ENCODE results near the gene PREX1. TPM values are rescaled to one million over a fixed set of nuclear protein-coding genes. Genes with fewer than 3 reads are reported as not detected.

PREX1 gene
- total and polyA plus RNA-seq, 2 of the 4 experiments (the other 2 are of a cell fraction), result 0.67 to 0.72 TPM

DNA sequence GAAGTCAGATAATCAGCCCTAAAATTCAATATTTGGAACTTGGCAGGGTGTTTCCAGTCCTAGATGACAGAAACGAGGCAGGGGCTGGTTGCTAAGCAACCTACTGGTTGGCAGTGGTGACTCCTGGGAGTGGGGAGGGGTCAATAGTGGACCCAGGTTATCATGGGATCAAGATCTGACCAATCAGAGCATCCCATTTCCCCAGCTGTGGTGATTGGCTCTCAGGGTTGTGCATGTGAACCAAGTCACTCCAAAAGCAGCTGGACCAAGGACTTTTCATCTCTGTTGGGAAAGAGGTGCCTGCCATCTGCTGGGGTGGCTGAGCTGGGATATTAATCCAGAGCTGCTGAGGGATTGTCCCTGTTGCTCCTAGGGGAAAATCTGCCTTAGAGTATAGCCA is 253.4 kb downstream of the PREX1 start:
- Histone ChIP-seq H2BK120ac (ENCODE audit: low read depth, low read length) (no peak overlapping the region), H2AK5ac (ENCODE audit: low read depth, low read length) (no peak overlapping the region), H3K4me3 (ENCODE audit: insufficient read depth, low read depth, low read length) (no peak overlapping the region), H3K4me1 (ENCODE audit: control insufficient read depth, insufficient read depth, low read length) (no peaks in the 10 kb centered on the region), H4K5ac (ENCODE audit: low read depth, low read length) (no peak overlapping the region), H3K4ac (ENCODE audit: low read depth, low read length) (no peak overlapping the region), H3K9ac (ENCODE audit: low read depth, low read length) (no peak overlapping the region), H3K4me2 (ENCODE audit: low read depth, low read length) (no peak overlapping the region), H2AK9ac (replicated peaks; ENCODE audit: low read depth, low read length, poor library complexity) (no peak overlapping the region), H2BK20ac (ENCODE audit: low read depth, low read length) (no peak overlapping the region), H2AFZ (replicated peaks; ENCODE audit: low read length, poor library complexity) (no peak overlapping the region), H3K79me1 (ENCODE audit: low read depth in 1 of 2, low read length in 2 of 2) (no peaks in the 10 kb centered on the region), H3K27me3 (ENCODE audit: control insufficient read depth, insufficient read depth, low read length) (peaks cover 6% of the 10 kb centered on the region; the same call in 1 of the 2 replicates), H2BK5ac (ENCODE audit: low read depth, low read length, poor library complexity, severe bottlenecking) (no peak overlapping the region), H3K14ac (replicated peaks; ENCODE audit: low read depth, low read length) (no peak overlapping the region), H4K8ac (ENCODE audit: low read depth in 2 of 2, low read length in 2 of 2) (no peak overlapping the region), H4K20me1 (ENCODE audit: insufficient read depth, low read length) (no peaks in the 10 kb centered on the region), H3K36me3 (ENCODE audit: control insufficient read depth, insufficient read depth, low read length) (no peaks in the 10 kb centered on the region), H3K18ac (ENCODE audit: low read depth, low read length) (no peak overlapping the region), H2BK15ac (ENCODE audit: low read depth, low read length) (no peak overlapping the region), H3K9me1 (ENCODE audit: insufficient read depth, low read length) (no peaks in the 10 kb centered on the region), H3K23ac (ENCODE audit: low read depth, low read length) (no peak overlapping the region), H3K27ac (ENCODE audit: insufficient read depth, low read length) (no peak overlapping the region), H4K91ac (ENCODE audit: insufficient read depth, low read depth, low read length) (no peak overlapping the region), H3K9me3 (ENCODE audit: control insufficient read depth, insufficient read depth, low read length) (no peaks in the 10 kb centered on the region), H3K56ac (ENCODE audit: extremely low read depth, insufficient read depth, low read length) (no peak overlapping the region)
- ChIA-PET POLR2A (ENCODE audit: unreplicated experiment) (no interaction called here), CTCF (interaction anchor here (0.6 kb wide), 1 partner anchor 139 kb away, joined by 4 read pairs; no protein-coding TSS in a partner anchor)
- in situ Hi-C loops (cut with MboI; ENCODE audit: low sequenced_read_pairs), result no loop called here
- dilution Hi-C loops (cut with HindIII; ENCODE audit: low sequenced_read_pairs, unreplicated experiment), result no loop called here
- no peak for ATAC-seq (ENCODE audit: low read depth)
- intact Hi-C loops (cut with micrococcal nuclease), result no loop called here
- no peak for DNase-seq
- TF ChIP-seq MAFK (IDR thresholded peaks at IDR 0.05; ENCODE audit: low read depth, low read length), result no peak
- no peak for TF ChIP-seq NFE2L2 (IDR thresholded peaks at IDR 0.05; ENCODE audit: low read depth, low read length)
- no peak for TF ChIP-seq CHD1 (IDR thresholded peaks at IDR 0.05; ENCODE audit: low read depth, low read length)
- TF ChIP-seq MAZ (IDR thresholded peaks at IDR 0.05; ENCODE audit: borderline replicate concordance, low read depth, low read length), result no peak
- WGBS, 2 experiments (ENCODE audit: extremely low coverage in 2 of 2, insufficient read length in 1 of 2), result no CpG with 5 or more reads among the region's 1 CpG
- no TSS peak for BruUV-seq (replicated peaks)

Other genes starting within 250 kb of the PREX1 start
- gene ARFGEF2, start 93.7 kb upstream of the PREX1 start, total RNA-seq (2012; rRNA removed), result 39.1 and 40.5 TPM in 2 replicates
- gene ARFGEF2, start 93.7 kb upstream of the PREX1 start, polyA plus RNA-seq (2012; rRNA removed), result 8.4 and 10.3 TPM in 2 replicates
- gene CSE1L, start 218.3 kb upstream of the PREX1 start, total RNA-seq (2012; rRNA removed), result 81.7 and 114 TPM in 2 replicates
- 26.4 and 34.3 TPM in 2 replicates for gene CSE1L, start 218.3 kb upstream of the PREX1 start, polyA plus RNA-seq (2012; rRNA removed)